ENCODE data around the gene MCM3AP. TPM values are rescaled to one million over a fixed set of nuclear protein-coding genes. Genes with fewer than 3 reads are reported as not detected.
A peak's percentile ranks its signal among the peaks of the same experiment; 100 is the strongest.

MCM3AP gene
- total and polyA plus RNA-seq, 7 donors: 44.0 to 104 (median 79.9) TPM

- no peak for DNase-seq
- no peak for TF ChIP-seq CTCF (IDR thresholded peaks at IDR 0.05)
- 45 to 70% (median 46%) methylated on average over 11 of the region's 11 CpGs for WGBS, 3 donors
- Histone ChIP-seq H3K9me3 (no peaks in the 10 kb centered on the region), H3K27ac (peak overlapping the region; percentile 65), H3K4me1 (peaks cover 27% of the 10 kb centered on the region), H3K27me3 (ENCODE audit: insufficient read depth in 3 of 3, low read length in 2 of 3) (no peaks in the 10 kb centered on the region), H3K4me3 (no peak overlapping the region), H3K36me3 (ENCODE audit: insufficient read depth in 1 of 2, low read depth in 1 of 2) (peaks cover 0 to 35% of the 10 kb centered on the region in 2 donors)
- intact Hi-C loops (cut with DNase I): loop anchor here in 1 of 2 donors (10.0 kb wide), 1 partner anchor 172 kb away; no protein-coding TSS in a partner anchor
- ATAC-seq: peak; percentile 29 to 51 (median 40)
These were observed 62.8 kb downstream of the MCM3AP start for GRCh38 chr21:46222436-46223116.

GRCh38 chr21:46221664-46222435 lies 63.6 kb downstream of the MCM3AP start:
- H3K27ac ChIP-seq: peak overlapping the region; percentile 65
- H3K4me1 ChIP-seq: peaks cover 19% of the 10 kb centered on the region

GRCh38 chr21:46220847-46221246 lies 64.6 kb downstream of the MCM3AP start:
- Histone ChIP-seq H3K36me3 (ENCODE audit: insufficient read depth in 1 of 2, low read depth in 1 of 2) (peaks cover 0 to 45% of the 10 kb centered on the region in 2 donors), H3K9me3 (no peaks in the 10 kb centered on the region), H3K4me1 (peaks cover 9% of the 10 kb centered on the region), H3K4me3 (no peak overlapping the region), H3K27me3 (ENCODE audit: insufficient read depth in 3 of 3, low read length in 2 of 3) (no peaks in the 10 kb centered on the region), H3K27ac (no peak overlapping the region)
- DNase-seq: no peak
- intact Hi-C loops (cut with DNase I): loop anchor here in 1 of 2 donors (10.0 kb wide), 1 partner anchor 174 kb away; no protein-coding TSS in a partner anchor
- ATAC-seq: no peak
- no peak for TF ChIP-seq CTCF (IDR thresholded peaks at IDR 0.05)
- 87 to 95% (median 91%) methylated on average over 8 of the region's 8 CpGs for WGBS, 3 donors

More at GRCh38 chr21:46221664-46222435, 63.6 kb downstream of the MCM3AP start:
- no peak for TF ChIP-seq CTCF (IDR thresholded peaks at IDR 0.05)
- WGBS, 3 donors: 58 to 78% (median 64%) methylated on average over 16 of the region's 16 CpGs
- intact Hi-C loops (cut with DNase I): loop anchor here in 1 of 2 donors (10.0 kb wide), 1 partner anchor 173 kb away; no protein-coding TSS in a partner anchor
- peaks cover 0 to 35% of the 10 kb centered on the region in 2 donors for H3K36me3 ChIP-seq (ENCODE audit: insufficient read depth in 1 of 2, low read depth in 1 of 2)
- H3K4me3 ChIP-seq: no peak overlapping the region
- no peaks in the 10 kb centered on the region for H3K9me3 ChIP-seq
- no peaks in the 10 kb centered on the region for H3K27me3 ChIP-seq (ENCODE audit: insufficient read depth in 3 of 3, low read length in 2 of 3)
- ATAC-seq (peak; percentile 74 to 80 (median 78)), DNase-seq (no peak)

GRCh38 chr21:46220275-46220810 lies 65.1 kb downstream of the MCM3AP start:
- H3K4me3 ChIP-seq: no peak overlapping the region
- ATAC-seq (no peak), DNase-seq (no peak)
- no peak overlapping the region for H3K27ac ChIP-seq
- TF ChIP-seq CTCF (IDR thresholded peaks at IDR 0.05): no peak
- H3K4me1 ChIP-seq: peaks cover 6% of the 10 kb centered on the region
- 73 to 87% (median 83%) methylated on average over 13 of the region's 13 CpGs for whole genome bisulfite sequencing, 3 donors
- no peaks in the 10 kb centered on the region for H3K9me3 ChIP-seq
- H3K36me3 ChIP-seq (ENCODE audit: insufficient read depth in 1 of 2, low read depth in 1 of 2): peaks cover 0 to 50% of the 10 kb centered on the region in 2 donors
- no peaks in the 10 kb centered on the region for H3K27me3 ChIP-seq (ENCODE audit: insufficient read depth in 3 of 3, low read length in 2 of 3)
- intact Hi-C loops (cut with DNase I): loop anchor here in 1 of 2 donors (10.0 kb wide), 1 partner anchor 174 kb away; no protein-coding TSS in a partner anchor

All from psoas muscle (tissue), 8 donors.